ENCODE measurements around the gene TP73.

The TP73 gene

DNA sequence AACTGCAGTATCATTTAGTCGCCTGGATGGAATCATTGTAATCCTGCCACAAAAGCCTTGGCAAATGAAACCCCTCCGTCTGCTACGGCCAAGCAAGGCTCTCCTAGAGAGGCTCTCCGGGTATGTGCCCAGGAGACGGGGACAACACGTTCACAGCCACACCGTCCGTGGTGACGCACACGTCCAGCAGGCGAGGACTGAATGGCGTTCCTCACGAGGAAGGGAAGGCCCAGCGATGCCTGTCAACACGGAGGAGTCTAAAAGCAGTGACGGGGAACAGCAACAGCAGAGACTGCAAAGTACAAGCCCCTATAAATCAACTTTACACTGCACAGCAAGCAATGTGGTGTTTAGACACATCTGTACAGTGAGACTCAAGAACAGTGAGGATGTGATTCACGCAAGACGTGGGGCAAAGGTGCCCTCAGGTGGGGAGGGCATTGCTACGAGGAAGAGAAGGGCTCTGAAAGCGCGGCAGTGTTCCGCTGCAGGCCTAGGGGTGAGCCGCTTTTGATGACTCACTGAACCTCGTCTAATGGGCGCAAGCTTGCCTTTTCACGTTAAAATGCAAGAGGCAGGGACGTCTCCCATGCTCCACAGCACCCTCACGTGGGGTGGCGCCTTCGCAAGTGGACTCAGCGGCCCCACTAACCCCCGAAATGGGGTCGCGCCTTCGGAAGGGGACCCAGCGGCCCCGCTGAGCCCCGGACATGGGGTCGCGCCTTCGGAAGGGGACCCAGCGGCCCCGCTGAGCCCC, 9.2 kb upstream of the TP73 start:
- Histone ChIP-seq H3K4me1 (ENCODE audit: control insufficient read depth in 2 of 2, insufficient read depth in 2 of 2, low read length in 2 of 2) (no peaks in the 10 kb centered on the region), H3K9me3 (ENCODE audit: control insufficient read depth in 2 of 2, low read length in 2 of 2) (no peaks in the 10 kb centered on the region), H3K27ac (ENCODE audit: low read depth in 2 of 2, low read length in 2 of 2) (no peak overlapping the region), H3K4me3 (ENCODE audit: low read length in 2 of 2) (no peak overlapping the region), H3K36me3 (ENCODE audit: control insufficient read depth in 2 of 2, insufficient read depth in 2 of 2, low read length in 2 of 2) (peaks cover 16 to 41% of the 10 kb centered on the region in 2 donors), H3K27me3 (ENCODE audit: control insufficient read depth in 2 of 2, insufficient read depth in 2 of 2, low read length in 2 of 2) (no peaks in the 10 kb centered on the region), H3K9ac (ENCODE audit: low read depth in 1 of 2, low read length in 2 of 2) (no peak overlapping the region)

DNA sequence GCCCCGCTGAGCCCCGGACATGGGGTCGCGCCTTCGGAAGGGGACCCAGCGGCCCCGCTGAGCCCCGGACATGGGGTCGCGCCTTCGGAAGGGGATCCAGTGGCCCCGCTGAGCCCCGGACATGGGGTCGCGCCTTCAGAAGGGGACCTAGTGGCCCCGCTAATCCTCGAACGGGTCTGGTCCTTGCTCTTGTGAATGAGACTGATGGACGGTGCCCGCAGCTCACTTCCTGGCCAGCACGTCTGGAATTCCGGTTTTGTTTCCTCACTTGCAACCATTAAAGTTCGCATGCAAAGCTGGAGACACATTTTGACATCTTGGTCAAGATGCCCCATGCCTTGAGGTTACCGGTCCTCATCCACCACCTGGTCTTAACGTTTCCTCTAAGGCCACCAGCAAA, 8.0 kb upstream of the TP73 start:
- peaks cover 4 to 5% of the 10 kb centered on the region in 2 donors for H3K4me1 ChIP-seq (ENCODE audit: control insufficient read depth in 2 of 2, insufficient read depth in 2 of 2, low read length in 2 of 2)
- H3K9me3 ChIP-seq (ENCODE audit: control insufficient read depth in 2 of 2, low read length in 2 of 2) = no peaks in the 10 kb centered on the region
- no peak overlapping the region for H3K4me3 ChIP-seq (ENCODE audit: low read length in 2 of 2)
- H3K36me3 ChIP-seq (ENCODE audit: control insufficient read depth in 2 of 2, insufficient read depth in 2 of 2, low read length in 2 of 2) = peaks cover 13 to 34% of the 10 kb centered on the region in 2 donors
- no peaks in the 10 kb centered on the region for H3K27me3 ChIP-seq (ENCODE audit: control insufficient read depth in 2 of 2, insufficient read depth in 2 of 2, low read length in 2 of 2)
- no peak overlapping the region for H3K27ac ChIP-seq (ENCODE audit: low read depth in 2 of 2, low read length in 2 of 2)
- H3K9ac ChIP-seq (ENCODE audit: low read depth in 1 of 2, low read length in 2 of 2) = no peak overlapping the region

GRCh38 chr1:3645247-3645646, 7.1 kb upstream of the TP73 start:
- no peak overlapping the region for H3K27ac ChIP-seq (ENCODE audit: low read depth in 2 of 2, low read length in 2 of 2)
- H3K9ac ChIP-seq (ENCODE audit: low read depth in 1 of 2, low read length in 2 of 2) = no peak overlapping the region
- peaks cover 13 to 34% of the 10 kb centered on the region in 2 donors for H3K36me3 ChIP-seq (ENCODE audit: control insufficient read depth in 2 of 2, insufficient read depth in 2 of 2, low read length in 2 of 2)
- no peaks in the 10 kb centered on the region for H3K27me3 ChIP-seq (ENCODE audit: control insufficient read depth in 2 of 2, insufficient read depth in 2 of 2, low read length in 2 of 2)
- no peaks in the 10 kb centered on the region for H3K9me3 ChIP-seq (ENCODE audit: control insufficient read depth in 2 of 2, low read length in 2 of 2)
- H3K4me3 ChIP-seq (ENCODE audit: low read length in 2 of 2) = no peak overlapping the region
- H3K4me1 ChIP-seq (ENCODE audit: control insufficient read depth in 2 of 2, insufficient read depth in 2 of 2, low read length in 2 of 2) = peaks cover 5 to 6% of the 10 kb centered on the region in 2 donors

- Histone ChIP-seq H3K9ac (ENCODE audit: low read depth in 1 of 2, low read length in 2 of 2) (no peak overlapping the region), H3K4me3 (ENCODE audit: low read length in 2 of 2) (no peak overlapping the region), H3K27me3 (ENCODE audit: control insufficient read depth in 2 of 2, insufficient read depth in 2 of 2, low read length in 2 of 2) (peaks cover 4% of the 10 kb centered on the region in 2 donors), H3K36me3 (ENCODE audit: control insufficient read depth in 2 of 2, insufficient read depth in 2 of 2, low read length in 2 of 2) (peaks cover 13 to 32% of the 10 kb centered on the region in 2 donors), H3K4me1 (ENCODE audit: control insufficient read depth in 2 of 2, insufficient read depth in 2 of 2, low read length in 2 of 2) (peaks cover 5 to 11% of the 10 kb centered on the region in 2 donors), H3K27ac (ENCODE audit: low read depth in 2 of 2, low read length in 2 of 2) (no peak overlapping the region), H3K9me3 (ENCODE audit: control insufficient read depth in 2 of 2, low read length in 2 of 2) (no peaks in the 10 kb centered on the region)
Measured at GRCh38 chr1:3645666-3646355, 6.5 kb upstream of the TP73 start.

DNA sequence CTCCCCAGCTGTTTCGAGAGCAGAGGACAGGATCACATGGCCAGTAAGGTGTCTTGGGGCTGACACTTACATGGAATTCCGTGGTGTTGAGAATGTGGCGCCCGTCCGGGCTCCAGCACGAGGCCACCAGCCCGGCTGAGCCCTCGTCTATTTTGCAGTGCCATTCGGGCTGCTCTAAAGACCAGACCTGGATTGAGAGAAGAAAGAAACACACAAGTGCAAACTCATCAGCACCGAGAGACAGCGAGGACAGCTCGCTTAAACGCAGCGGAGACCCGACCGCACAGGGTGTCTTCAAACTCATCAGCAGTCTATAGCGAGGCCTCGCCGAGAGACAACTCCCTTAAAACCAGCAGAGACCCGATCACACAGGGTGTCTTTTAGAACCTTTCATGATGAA, 5.7 kb upstream of the TP73 start:
- Histone ChIP-seq H3K9me3 (ENCODE audit: control insufficient read depth in 2 of 2, low read length in 2 of 2) (no peaks in the 10 kb centered on the region), H3K9ac (ENCODE audit: low read depth in 1 of 2, low read length in 2 of 2) (no peak overlapping the region), H3K4me3 (ENCODE audit: low read length in 2 of 2) (no peak overlapping the region), H3K36me3 (ENCODE audit: control insufficient read depth in 2 of 2, insufficient read depth in 2 of 2, low read length in 2 of 2) (peaks cover 9 to 28% of the 10 kb centered on the region in 2 donors), H3K4me1 (ENCODE audit: control insufficient read depth in 2 of 2, insufficient read depth in 2 of 2, low read length in 2 of 2) (peaks cover 8 to 11% of the 10 kb centered on the region in 2 donors), H3K27me3 (ENCODE audit: control insufficient read depth in 2 of 2, insufficient read depth in 2 of 2, low read length in 2 of 2) (peaks cover 9 to 11% of the 10 kb centered on the region in 2 donors), H3K27ac (ENCODE audit: low read depth in 2 of 2, low read length in 2 of 2) (no peak overlapping the region)

DNA sequence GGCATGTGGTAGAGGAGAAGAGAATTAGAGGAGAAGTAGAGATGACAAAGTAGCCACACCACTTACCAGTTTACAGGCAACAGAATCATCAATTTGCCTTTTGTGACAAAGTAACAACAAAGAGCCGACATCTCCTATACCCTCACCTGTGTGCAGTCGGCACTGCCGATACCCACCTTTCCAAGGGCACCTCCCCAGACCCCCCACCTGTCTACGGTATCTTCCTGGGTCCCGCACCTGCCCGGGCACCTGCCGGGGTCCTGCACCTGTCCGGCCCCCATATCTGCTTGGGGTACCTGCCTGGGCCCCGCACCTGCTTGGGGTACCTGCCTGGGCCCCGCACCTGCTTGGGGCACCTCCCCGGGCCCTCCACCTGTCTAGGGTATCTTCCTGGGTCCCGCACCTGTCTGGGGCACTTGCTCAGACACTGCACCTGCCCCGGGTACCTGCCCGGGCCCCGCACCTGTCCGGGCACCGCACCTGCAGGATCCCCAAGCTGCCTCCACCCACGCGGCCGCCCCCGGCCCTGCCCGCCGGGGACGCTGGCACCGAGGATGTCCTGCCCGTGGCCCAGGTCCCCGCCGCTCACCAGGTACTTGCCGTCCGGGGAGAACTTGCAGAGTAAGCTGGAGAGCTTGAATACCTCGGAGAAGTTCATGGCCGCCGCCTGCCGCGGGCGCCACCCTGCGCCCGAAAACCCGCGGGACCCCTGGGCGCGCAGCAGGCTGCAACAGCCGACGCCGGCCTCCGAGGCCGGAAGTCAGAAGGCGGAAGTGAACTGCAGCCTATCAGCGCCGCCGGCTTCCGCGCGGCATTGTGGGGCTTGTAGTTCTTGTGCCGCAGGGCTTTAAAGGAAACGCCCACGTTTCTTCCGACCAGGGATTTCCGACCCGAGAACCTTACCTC, 2.7 kb upstream of the TP73 start, which contains the start of gene WRAP73:
WRAP73 (minus strand) TSS at position 762 of the 906 bp plus-strand sequence; CDS start at position 658, 104 bp downstream.
- no peaks in the 10 kb centered on the region for H3K9me3 ChIP-seq (ENCODE audit: control insufficient read depth in 2 of 2, low read length in 2 of 2)
- H3K27me3 ChIP-seq (ENCODE audit: control insufficient read depth in 2 of 2, insufficient read depth in 2 of 2, low read length in 2 of 2) = peaks cover 23 to 31% of the 10 kb centered on the region in 2 donors
- peaks cover 10 to 15% of the 10 kb centered on the region in 2 donors for H3K4me1 ChIP-seq (ENCODE audit: control insufficient read depth in 2 of 2, insufficient read depth in 2 of 2, low read length in 2 of 2)
- peaks cover 9 to 18% of the 10 kb centered on the region in 2 donors for H3K36me3 ChIP-seq (ENCODE audit: control insufficient read depth in 2 of 2, insufficient read depth in 2 of 2, low read length in 2 of 2)
- H3K27ac ChIP-seq (ENCODE audit: low read depth in 2 of 2, low read length in 2 of 2) = no peak within 1 kb of the TSS
- peak within 1 kb of the TSS; percentile 68 to 83 for H3K9ac ChIP-seq (ENCODE audit: low read depth in 1 of 2, low read length in 2 of 2)
- H3K4me3 ChIP-seq (ENCODE audit: low read length in 2 of 2) = peak within 1 kb of the TSS; percentile 83 to 92

GRCh38 chr1:3650248-3651025, 1.9 kb upstream of the TP73 start:
- Histone ChIP-seq H3K36me3 (ENCODE audit: control insufficient read depth in 2 of 2, insufficient read depth in 2 of 2, low read length in 2 of 2) (peaks cover 9 to 18% of the 10 kb centered on the region in 2 donors), H3K4me3 (ENCODE audit: low read length in 2 of 2) (peak overlapping the region; percentile 83 to 92), H3K27ac (ENCODE audit: low read depth in 2 of 2, low read length in 2 of 2) (no peak overlapping the region), H3K27me3 (ENCODE audit: control insufficient read depth in 2 of 2, insufficient read depth in 2 of 2, low read length in 2 of 2) (peaks cover 26 to 34% of the 10 kb centered on the region in 2 donors), H3K9ac (ENCODE audit: low read depth in 1 of 2, low read length in 2 of 2) (no peak overlapping the region), H3K9me3 (ENCODE audit: control insufficient read depth in 2 of 2, low read length in 2 of 2) (no peaks in the 10 kb centered on the region), H3K4me1 (ENCODE audit: control insufficient read depth in 2 of 2, insufficient read depth in 2 of 2, low read length in 2 of 2) (peaks cover 10 to 15% of the 10 kb centered on the region in 2 donors)

GRCh38 chr1:3651026-3651929, 1.0 kb upstream of the TP73 start:
- Histone ChIP-seq H3K36me3 (ENCODE audit: control insufficient read depth in 2 of 2, insufficient read depth in 2 of 2, low read length in 2 of 2) (peaks cover 8 to 10% of the 10 kb centered on the region in 2 donors), H3K9me3 (ENCODE audit: control insufficient read depth in 2 of 2, low read length in 2 of 2) (no peaks in the 10 kb centered on the region), H3K27ac (ENCODE audit: low read depth in 2 of 2, low read length in 2 of 2) (no peak overlapping the region), H3K27me3 (ENCODE audit: control insufficient read depth in 2 of 2, insufficient read depth in 2 of 2, low read length in 2 of 2) (peaks cover 26 to 34% of the 10 kb centered on the region in 2 donors), H3K9ac (ENCODE audit: low read depth in 1 of 2, low read length in 2 of 2) (no peak overlapping the region), H3K4me1 (ENCODE audit: control insufficient read depth in 2 of 2, insufficient read depth in 2 of 2, low read length in 2 of 2) (peaks cover 10 to 15% of the 10 kb centered on the region in 2 donors), H3K4me3 (ENCODE audit: low read length in 2 of 2) (no peak overlapping the region)

Measured in mucosa of rectum (tissue), 2 donors.